Coronary artery (tissue), 2 donors: ENCODE data around the gene RUBCNL.
A peak's percentile ranks its signal among the peaks of the same experiment; 100 is the strongest.

Source experiments
- DNase-seq: peaks from one replicate; pipeline ENCODE4 v3.0.0-alpha.2; 2017; ENCODE audit warnings: low spot score
- H3K27ac ChIP-seq, 2 donors: fragments of 200-600 bp; sonication (generic); one replicate each; pipeline ENCODE4 v1.5.1; 2016 to 2019
- H3K4me3 ChIP-seq: fragments of 200-600 bp; sonication (generic); 2 replicates; pipeline ENCODE4 v1.5.1; 2016; ENCODE audit warnings: mild to moderate bottlenecking, moderate library complexity
- CTCF ChIP-seq: fragments of 200-600 bp; sonication (generic); IDR thresholded peaks from one replicate; pipeline ENCODE4 v1.5.1; 2019; ENCODE audit warnings: antibody characterized with exemption

RUBCNL gene

DNA sequence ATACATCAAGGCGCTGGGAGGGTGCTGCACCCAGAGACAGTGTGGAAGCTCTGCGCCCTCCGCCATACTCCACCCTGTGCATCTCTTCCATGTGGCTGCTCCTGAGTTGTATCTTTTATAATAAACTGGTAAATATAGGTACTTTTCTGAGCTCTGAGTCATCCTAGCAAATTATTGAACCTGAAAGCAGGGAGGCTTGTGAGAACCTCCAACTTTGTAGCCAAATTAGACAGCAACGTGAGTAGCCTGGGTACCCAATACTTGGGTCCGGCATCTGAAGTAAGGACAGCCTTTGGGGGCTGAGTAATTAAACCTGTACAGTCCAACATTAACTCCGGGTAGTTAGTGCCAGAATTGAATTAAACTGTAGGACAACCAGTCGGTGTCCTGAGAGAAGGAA, 57.4 kb downstream of the RUBCNL start:
- TF ChIP-seq CTCF = no peak
- DNase-seq = no peak
- Histone ChIP-seq H3K27ac (no peak overlapping the region), H3K4me3 (no peak overlapping the region)

DNA sequence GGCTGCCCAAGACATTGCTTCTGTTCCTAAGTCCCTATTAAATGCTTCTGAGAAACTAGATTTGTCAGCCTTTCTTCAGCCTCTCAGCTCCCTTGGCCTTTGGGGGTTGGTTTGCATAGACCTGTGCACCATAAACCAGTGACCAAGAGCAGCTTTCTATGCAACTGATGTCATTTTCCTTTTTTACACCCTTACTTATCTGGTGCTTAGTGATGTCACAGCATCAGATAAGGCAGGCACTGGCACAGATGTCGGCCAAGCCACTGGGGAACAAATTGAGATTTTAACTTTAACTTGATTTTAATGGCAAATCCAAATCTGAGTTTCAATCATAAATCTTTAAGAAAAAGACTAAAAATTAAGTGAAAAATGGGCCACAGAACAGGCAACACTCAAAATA, 59.8 kb downstream of the RUBCNL start:
- no peak for DNase-seq
- Histone ChIP-seq H3K4me3 (no peak overlapping the region), H3K27ac (no peak overlapping the region)
- TF ChIP-seq CTCF = no peak

DNA sequence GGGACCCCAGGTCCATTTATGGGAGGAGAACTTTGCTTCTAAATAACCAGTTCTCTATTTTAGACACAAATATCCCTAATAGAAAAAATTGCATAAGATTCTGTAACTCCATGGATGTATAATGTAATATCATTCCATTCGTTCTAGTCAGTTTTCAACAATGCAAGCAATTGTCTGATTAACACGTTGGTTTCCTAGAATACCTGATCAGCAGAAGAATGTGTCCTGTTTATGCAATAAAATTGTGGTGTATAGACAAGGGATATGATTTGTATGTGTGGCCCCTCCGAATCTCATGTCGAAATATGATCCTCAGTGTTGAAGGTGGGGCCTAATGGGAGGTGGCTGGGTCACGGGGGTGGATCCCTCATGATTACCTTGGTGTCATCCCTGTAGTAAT, 62.1 kb downstream of the RUBCNL start:
- H3K27ac ChIP-seq = no peak overlapping the region
- DNase-seq = no peak
- TF ChIP-seq CTCF = no peak
- H3K4me3 ChIP-seq = no peak overlapping the region

GRCh38 chr13:46321494-46322225, 65.4 kb downstream of the RUBCNL start:
- TF ChIP-seq CTCF = peak; percentile 58
- H3K27ac ChIP-seq = no peak overlapping the region
- no peak overlapping the region for H3K4me3 ChIP-seq
- no peak for DNase-seq

GRCh38 chr13:46320821-46321220, 66.2 kb downstream of the RUBCNL start:
- TF ChIP-seq CTCF = no peak
- Histone ChIP-seq H3K4me3 (no peak overlapping the region), H3K27ac (no peak overlapping the region)
- no peak for DNase-seq

DNA sequence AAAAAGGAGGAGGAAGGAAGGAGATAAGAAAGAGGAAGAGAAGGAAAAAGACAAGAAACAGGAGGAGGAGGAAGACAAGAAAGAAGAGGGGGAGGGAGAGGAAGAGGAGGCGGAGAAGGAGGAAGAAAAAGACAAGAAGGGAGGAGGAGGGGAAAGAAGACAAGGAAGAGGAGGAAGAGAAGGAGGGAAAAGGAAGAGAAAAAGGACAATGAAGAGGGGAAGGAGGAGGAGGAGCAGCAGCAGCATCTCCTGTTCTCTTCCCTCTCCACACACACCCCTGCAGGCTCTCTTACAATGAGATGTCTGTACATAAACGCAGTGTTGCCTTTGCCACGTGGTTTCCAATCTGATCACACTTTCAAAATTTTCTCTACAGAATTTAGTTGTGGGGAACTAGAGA, 66.6 kb downstream of the RUBCNL start:
- H3K27ac ChIP-seq = no peak overlapping the region
- no peak for DNase-seq
- H3K4me3 ChIP-seq = no peak overlapping the region
- no peak for TF ChIP-seq CTCF

- DNase-seq = no peak
- no peak for TF ChIP-seq CTCF
- Histone ChIP-seq H3K27ac (no peak overlapping the region), H3K4me3 (no peak overlapping the region)
Observed at GRCh38 chr13:46318986-46319385, 68.1 kb downstream of the RUBCNL start.
